Upper lobe of left lung (tissue), 4 donors: ENCODE measurements around the gene ACOT13.

Experiments
- EP300 ChIP-seq, 4 donors: sonication (generic); formaldehyde crosslinking; IDR thresholded peaks; one replicate each; pipeline ENCODE4 v1.5.1; 2017; ENCODE audit warnings: antibody characterized with exemption in 4 of 4, control low read depth in 2 of 4
- TF ChIP-seq, protein P1 (sequence below), 6 experiments: fragments of 450-650 bp in 4 of 6; fragments of 200-600 bp in 2 of 6; sonication (generic) in 2 of 6; IDR thresholded peaks; one replicate each; pipeline ENCODE4 v1.5.1; 2016 to 2019; ENCODE audit warnings: antibody characterized with exemption in 6 of 6

DNA sequence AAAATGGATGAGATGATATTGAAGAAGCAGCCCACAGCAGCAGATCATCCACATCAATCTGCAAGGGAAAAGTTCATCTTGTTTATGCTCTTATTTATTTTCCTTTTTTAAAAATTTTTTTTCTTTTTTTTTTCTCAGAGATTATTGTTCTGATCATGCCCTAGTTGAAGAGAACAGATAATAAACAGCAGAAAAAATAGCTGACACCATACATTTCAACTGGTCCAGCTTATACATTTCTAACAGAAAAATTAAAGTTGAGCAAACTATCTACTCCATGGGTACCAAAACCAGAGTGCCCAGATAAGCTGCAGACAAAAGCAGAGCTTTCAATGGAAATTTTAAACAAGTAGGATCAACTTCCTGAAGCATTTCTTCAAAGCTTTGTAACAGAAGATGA lies 30.2 kb upstream of the ACOT13 start:
- TF ChIP-seq, protein P1, sequence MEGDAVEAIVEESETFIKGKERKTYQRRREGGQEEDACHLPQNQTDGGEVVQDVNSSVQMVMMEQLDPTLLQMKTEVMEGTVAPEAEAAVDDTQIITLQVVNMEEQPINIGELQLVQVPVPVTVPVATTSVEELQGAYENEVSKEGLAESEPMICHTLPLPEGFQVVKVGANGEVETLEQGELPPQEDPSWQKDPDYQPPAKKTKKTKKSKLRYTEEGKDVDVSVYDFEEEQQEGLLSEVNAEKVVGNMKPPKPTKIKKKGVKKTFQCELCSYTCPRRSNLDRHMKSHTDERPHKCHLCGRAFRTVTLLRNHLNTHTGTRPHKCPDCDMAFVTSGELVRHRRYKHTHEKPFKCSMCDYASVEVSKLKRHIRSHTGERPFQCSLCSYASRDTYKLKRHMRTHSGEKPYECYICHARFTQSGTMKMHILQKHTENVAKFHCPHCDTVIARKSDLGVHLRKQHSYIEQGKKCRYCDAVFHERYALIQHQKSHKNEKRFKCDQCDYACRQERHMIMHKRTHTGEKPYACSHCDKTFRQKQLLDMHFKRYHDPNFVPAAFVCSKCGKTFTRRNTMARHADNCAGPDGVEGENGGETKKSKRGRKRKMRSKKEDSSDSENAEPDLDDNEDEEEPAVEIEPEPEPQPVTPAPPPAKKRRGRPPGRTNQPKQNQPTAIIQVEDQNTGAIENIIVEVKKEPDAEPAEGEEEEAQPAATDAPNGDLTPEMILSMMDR (IDR thresholded peaks at IDR 0.05) = no peak
- TF ChIP-seq EP300 (IDR thresholded peaks at IDR 0.05) = no peak
